GM19099 (cell line): ENCODE measurements around the gene RBM19.

Source experiments
- POLR2A ChIP-seq: IDR thresholded peaks from 3 replicates; pipeline ENCODE4 v1.6.1; 2011; ENCODE audit warnings: low read depth; ENCODE audit not compliant: insufficient read length; ENCODE audit errors: extremely low read depth

Gene RBM19

GRCh38 chr12:113929312-113929989, 36.7 kb downstream of the RBM19 start:
- TF ChIP-seq POLR2A: no peak

GRCh38 chr12:113926788-113927187, 39.3 kb downstream of the RBM19 start:
- TF ChIP-seq POLR2A: no peak

- no peak for TF ChIP-seq POLR2A
These were observed 41.8 kb downstream of the RBM19 start for GRCh38 chr12:113924341-113924740.

- no peak for TF ChIP-seq POLR2A
These were observed 42.9 kb downstream of the RBM19 start for GRCh38 chr12:113923251-113923650.

GRCh38 chr12:113921430-113921829, 44.7 kb downstream of the RBM19 start:
- TF ChIP-seq POLR2A: no peak

GRCh38 chr12:113919791-113920190, 46.3 kb downstream of the RBM19 start:
- no peak for TF ChIP-seq POLR2A

GRCh38 chr12:113918306-113918705, 47.8 kb downstream of the RBM19 start:
- no peak for TF ChIP-seq POLR2A

- TF ChIP-seq POLR2A: no peak
These were observed 48.7 kb downstream of the RBM19 start for GRCh38 chr12:113917393-113917792.

- TF ChIP-seq POLR2A: no peak
These were observed 51.3 kb downstream of the RBM19 start for GRCh38 chr12:113914806-113915205.

GRCh38 chr12:113914176-113914575, 51.9 kb downstream of the RBM19 start:
- TF ChIP-seq POLR2A: no peak

- TF ChIP-seq POLR2A: no peak
These were observed 53.3 kb downstream of the RBM19 start for GRCh38 chr12:113912760-113913329.

- no peak for TF ChIP-seq POLR2A
These were observed 54.0 kb downstream of the RBM19 start for GRCh38 chr12:113911971-113912759.

- TF ChIP-seq POLR2A: no peak
These were observed 55.3 kb downstream of the RBM19 start for GRCh38 chr12:113910751-113911272.

GRCh38 chr12:113909776-113910420, 56.2 kb downstream of the RBM19 start:
- no peak for TF ChIP-seq POLR2A

GRCh38 chr12:113908584-113909100, 57.5 kb downstream of the RBM19 start:
- no peak for TF ChIP-seq POLR2A
